GM23338 (cell line): ENCODE results near the gene IFI44L. TPM values are rescaled to one million over a fixed set of nuclear protein-coding genes. Genes with fewer than 3 reads are reported as not detected.

Source experiments
- ATAC-seq: fragments of 200-7000 bp; cut with Tn5 transposase; 3 replicates; pipeline ENCODE4 v1.9.1; 2020
- DNase-seq: peaks from one replicate; pipeline ENCODE4 v3.0.0-alpha.2; 2015; ENCODE audit warnings: low spot score
- H2AFZ ChIP-seq: fragments of 200-600 bp; sonication (generic); 2 replicates; pipeline ENCODE4 v1.8.0; 2016; ENCODE audit warnings: antibody characterized with exemption, mild to moderate bottlenecking, moderate library complexity
- H3F3A ChIP-seq: fragments of 200-600 bp; sonication (generic); replicated peaks from 2 replicates; pipeline ENCODE4 v1.8.0; 2017; ENCODE audit warnings: antibody characterized with exemption, mixed run types, low read depth
- H3K27ac ChIP-seq: fragments of 200-600 bp; sonication (generic); 2 replicates; pipeline ENCODE4 v1.6.1; 2016; ENCODE audit warnings: low read depth
- H3K27me3 ChIP-seq: fragments of 200-600 bp; sonication (generic); 2 replicates; pipeline ENCODE4 v1.8.0; 2016; ENCODE audit warnings: mild to moderate bottlenecking, mixed run types, moderate library complexity; ENCODE audit not compliant: insufficient read depth
- H3K36me3 ChIP-seq: fragments of 200-600 bp; sonication (generic); 2 replicates; pipeline ENCODE4 v1.8.0; 2016; ENCODE audit warnings: mild to moderate bottlenecking; ENCODE audit not compliant: insufficient read depth
- H3K4me1 ChIP-seq: fragments of 200-600 bp; sonication (generic); 2 replicates; pipeline ENCODE4 v1.8.0; 2016; ENCODE audit warnings: mild to moderate bottlenecking, moderate library complexity; ENCODE audit not compliant: insufficient read depth
- H3K4me2 ChIP-seq: fragments of 200-600 bp; sonication (generic); 2 replicates; pipeline ENCODE4 v1.7.1; 2017; ENCODE audit warnings: mixed run types
- H3K4me3 ChIP-seq: fragments of 200-600 bp; sonication (generic); 2 replicates; pipeline ENCODE4 v1.6.1; 2016; ENCODE audit warnings: mixed run types
- H3K79me2 ChIP-seq: fragments of 200-600 bp; sonication (generic); replicated peaks from 2 replicates; pipeline ENCODE4 v1.8.0; 2017; ENCODE audit warnings: mild to moderate bottlenecking; ENCODE audit not compliant: insufficient read depth
- H3K9me2 ChIP-seq: fragments of 200-600 bp; sonication (generic); 2 replicates; pipeline ENCODE4 v1.8.0; 2017; ENCODE audit not compliant: insufficient read depth
- H4K20me1 ChIP-seq: fragments of 200-600 bp; sonication (generic); replicated peaks from 2 replicates; pipeline ENCODE4 v1.8.0; 2017; ENCODE audit warnings: mild to moderate bottlenecking; ENCODE audit not compliant: insufficient read depth
- H3K27ac Mint-ChIP-seq: 2 replicates; pipeline ENCODE4 v1.8.0; 2020; ENCODE audit warnings: inconsistent platforms, mild to moderate bottlenecking, moderate library complexity, mixed read lengths
- H3K27me3 Mint-ChIP-seq: 3 replicates; pipeline ENCODE4 v1.8.0; 2022; ENCODE audit warnings: low read depth, mild to moderate bottlenecking, moderate library complexity, mixed read lengths, inconsistent platforms; ENCODE audit not compliant: insufficient read depth, poor library complexity
- H3K36me3 Mint-ChIP-seq: 3 replicates; pipeline ENCODE4 v1.8.0; 2021; ENCODE audit warnings: low read depth, mild to moderate bottlenecking, inconsistent platforms, moderate library complexity, mixed read lengths
- H3K4me1 Mint-ChIP-seq: 3 replicates; pipeline ENCODE4 v1.8.0; 2020; ENCODE audit warnings: mild to moderate bottlenecking, inconsistent platforms, mixed read lengths
- H3K4me3 Mint-ChIP-seq: 3 replicates; pipeline ENCODE4 v1.8.0; 2021; ENCODE audit warnings: moderate library complexity, mild to moderate bottlenecking, inconsistent platforms, mixed read lengths
- H3K9me3 Mint-ChIP-seq: 3 replicates; pipeline ENCODE4 v1.8.0; 2020; ENCODE audit warnings: moderate library complexity, mild to moderate bottlenecking, inconsistent platforms, mixed read lengths
- CREB1 ChIP-seq: fragments of 250-450 bp; sonication (Bioruptor Pico); IDR thresholded peaks from 2 replicates; pipeline ENCODE4 v1.5.0; 2020; ENCODE audit warnings: low read depth, mild to moderate bottlenecking, moderate library complexity
- CTCF ChIP-seq, 2 experiments: fragments of 200-600 bp in 1 of 2; sonication (generic) in 1 of 2; conservative IDR thresholded peaks; 2 replicates each; pipeline versions ENCODE4 v1.5.1 to v1.6.1; 2016 to 2017; ENCODE audit warnings: antibody characterized with exemption in 2 of 2, low read depth in 2 of 2, mild to moderate bottlenecking in 2 of 2, moderate library complexity in 1 of 2
- ETS1 ChIP-seq: IDR thresholded peaks from 2 replicates; pipeline ENCODE4 v1.6.1; 2016; ENCODE audit warnings: antibody characterized with exemption
- EZH2 ChIP-seq: fragments of 200-600 bp; sonication (generic); IDR thresholded peaks from one replicate; pipeline ENCODE4 v1.8.0; 2017; ENCODE audit warnings: antibody characterized with exemption, mild to moderate bottlenecking, low read depth; ENCODE audit not compliant: unreplicated experiment
- JUNB ChIP-seq: IDR thresholded peaks from one replicate; pipeline ENCODE4 v1.6.1; 2016; ENCODE audit warnings: antibody characterized with exemption; ENCODE audit not compliant: unreplicated experiment
- NANOG ChIP-seq: IDR thresholded peaks from 2 replicates; pipeline ENCODE4 v1.6.1; 2016; ENCODE audit warnings: antibody characterized with exemption, borderline replicate concordance
- POLR2AphosphoS5 ChIP-seq: IDR thresholded peaks from 2 replicates; pipeline ENCODE4 v1.6.1; 2016; ENCODE audit warnings: antibody characterized with exemption, low read depth
- REST ChIP-seq: IDR thresholded peaks from one replicate; pipeline ENCODE4 v1.6.1; 2018; ENCODE audit warnings: antibody characterized with exemption; ENCODE audit not compliant: unreplicated experiment
- STAT1 ChIP-seq: IDR thresholded peaks from one replicate; pipeline ENCODE4 v1.6.1; 2016; ENCODE audit warnings: antibody characterized with exemption; ENCODE audit not compliant: unreplicated experiment
- ZNF114 ChIP-seq: fragments of 250-450 bp; sonication (Bioruptor Pico); IDR thresholded peaks from 2 replicates; pipeline ENCODE4 v1.5.0; 2020; ENCODE audit warnings: mild to moderate bottlenecking, moderate library complexity
- ZNF331 ChIP-seq: fragments of 250-450 bp; sonication (Bioruptor Pico); IDR thresholded peaks from 2 replicates; pipeline ENCODE4 v1.5.0; 2020; ENCODE audit warnings: low read depth, mild to moderate bottlenecking, moderate library complexity
- ZNF462 ChIP-seq: fragments of 250-450 bp; sonication (Bioruptor Pico); IDR thresholded peaks from 2 replicates; pipeline ENCODE4 v1.5.0; 2020; ENCODE audit warnings: mild to moderate bottlenecking, moderate library complexity
- polyA plus RNA-seq: library from polyadenylated mRNA; unstranded; fragments of >200 nt; fragmentation: Nextera tagmentation; extraction: Ambion mirVana; gene quantifications from 2 replicates; pipeline ENCODE4 v1.2.1, GENCODE V29; 2016
- total RNA-seq: library from RNA; depleted of rRNA; stranded (reverse); fragments of >200 nt; shearing (Covaris generic); gene quantifications from 2 replicates; pipeline ENCODE4 v1.2.3, GENCODE V29; 2014

The IFI44L gene
- total and polyA plus RNA-seq, 2 experiments from 2014 or later, result not detected

- Histone ChIP-seq H3K9me2 (peaks cover 3% of the 10 kb centered on the region; the same call in 1 of the 2 replicates), H4K20me1 (no peaks in the 10 kb centered on the region), H3F3A (no peaks in the 10 kb centered on the region), H3K4me1 (no peaks in the 10 kb centered on the region), H3K36me3 (no peaks in the 10 kb centered on the region), H3K4me3 (no peak overlapping the region), H3K27me3 (no peaks in the 10 kb centered on the region), H3K27ac (no peak overlapping the region), H3K79me2 (no peaks in the 10 kb centered on the region), H2AFZ (no peak overlapping the region), H3K4me2 (no peak overlapping the region)
- TF ChIP-seq EZH2, result no peak
- TF ChIP-seq CTCF (conservative IDR thresholded peaks at IDR 0.05; ENCODE audit: low read depth in 2 of 2), result no peak
- no peak for TF ChIP-seq ZNF331 (CRISPR knock-in tag)
- TF ChIP-seq STAT1, result no peak
- TF ChIP-seq NANOG, result no peak
- no peak for TF ChIP-seq REST
- no peak for TF ChIP-seq ZNF462 (CRISPR knock-in tag)
- no peak for TF ChIP-seq JUNB
- TF ChIP-seq ZNF114 (CRISPR knock-in tag), result no peak
- TF ChIP-seq CREB1 (CRISPR knock-in tag), result no peak
- no peak for TF ChIP-seq ETS1
- TF ChIP-seq POLR2AphosphoS5, result no peak
- ATAC-seq (no peak), DNase-seq (no peak)
- Mint-ChIP-seq H3K4me1 (no peaks in the 10 kb centered on the region), H3K9me3 (peaks cover 2% of the 10 kb centered on the region; the same call in 1 of the 3 replicates), H3K27me3 (no peaks in the 10 kb centered on the region), H3K27ac (no peak overlapping the region), H3K4me3 (no peak overlapping the region), H3K36me3 (no peaks in the 10 kb centered on the region)
Observed at GRCh38 chr1:78640462-78640861, 20.2 kb downstream of the IFI44L start.
